GM11168 (cell line): Measurements from ENCODE around the gene SMARCA2.

ENCODE experiments used
- in situ Hi-C: fragments of 300-500 bp; cut with MboI; formaldehyde crosslinking; loops from one replicate; pipeline ENCODE4 v1.12.0; 2022; ENCODE audit warnings: low sequenced_read_pairs; ENCODE audit not compliant: unreplicated experiment

The SMARCA2 gene

GRCh38 chr9:2193552-2193951 is 178.4 kb downstream of the SMARCA2 start:
- in situ Hi-C loops: no loop called here

GRCh38 chr9:2195211-2195610 is 180.1 kb downstream of the SMARCA2 start:
- in situ Hi-C loops: no loop called here

- in situ Hi-C loops: no loop called here
Observed at GRCh38 chr9:2196757-2197156, 181.6 kb downstream of the SMARCA2 start.

GRCh38 chr9:2198956-2199635 is 183.9 kb downstream of the SMARCA2 start:
- in situ Hi-C loops: no loop called here

GRCh38 chr9:2199999-2200796 is 185.1 kb downstream of the SMARCA2 start:
- in situ Hi-C loops: no loop called here

- in situ Hi-C loops: no loop called here
Observed at GRCh38 chr9:2208465-2208864, 193.3 kb downstream of the SMARCA2 start.

GRCh38 chr9:2208991-2209390 is 193.8 kb downstream of the SMARCA2 start:
- in situ Hi-C loops: no loop called here

- in situ Hi-C loops: no loop called here
Observed at GRCh38 chr9:2209400-2209799, 194.3 kb downstream of the SMARCA2 start.

GRCh38 chr9:2210201-2210600 is 195.1 kb downstream of the SMARCA2 start:
- in situ Hi-C loops: no loop called here

GRCh38 chr9:2213830-2214468 is 198.8 kb downstream of the SMARCA2 start:
- in situ Hi-C loops: no loop called here

GRCh38 chr9:2214707-2215106 is 199.6 kb downstream of the SMARCA2 start:
- in situ Hi-C loops: no loop called here

- in situ Hi-C loops: no loop called here
Observed at GRCh38 chr9:2215921-2216441, 200.8 kb downstream of the SMARCA2 start.

- in situ Hi-C loops: no loop called here
Observed at GRCh38 chr9:2216591-2216990, 201.4 kb downstream of the SMARCA2 start.

- in situ Hi-C loops: no loop called here
Observed at GRCh38 chr9:2217540-2217939, 202.4 kb downstream of the SMARCA2 start.

- in situ Hi-C loops: no loop called here
Observed at GRCh38 chr9:2220036-2220435, 204.9 kb downstream of the SMARCA2 start.

GRCh38 chr9:2227144-2227867 is 212.2 kb downstream of the SMARCA2 start:
- in situ Hi-C loops: no loop called here

- in situ Hi-C loops: no loop called here
Observed at GRCh38 chr9:2228132-2228531, 213.0 kb downstream of the SMARCA2 start.

GRCh38 chr9:2228641-2229040 is 213.5 kb downstream of the SMARCA2 start:
- in situ Hi-C loops: no loop called here

GRCh38 chr9:2229109-2229721 is 214.1 kb downstream of the SMARCA2 start:
- in situ Hi-C loops: no loop called here

GRCh38 chr9:2230362-2230761 is 215.2 kb downstream of the SMARCA2 start:
- in situ Hi-C loops: no loop called here
